ENCODE measurements around the gene HES2.
"Not testable (repeated sequence)": the region's sequence is repeated elsewhere in the genome, so short reads cannot be mapped to it uniquely, and the experiment has no call there.

The HES2 gene

GRCh38 chr1:6435129-6435528 lies 15.4 kb upstream of the HES2 start:
- DNase-seq: no peak

- DNase-seq: no peak
Observed at GRCh38 chr1:6434186-6434585, 14.5 kb upstream of the HES2 start.

- DNase-seq: not testable (repeated sequence)
Observed at GRCh38 chr1:6431645-6432579, 12.2 kb upstream of the HES2 start.

- not testable (repeated sequence) for DNase-seq
Observed at GRCh38 chr1:6429660-6430411, 10.1 kb upstream of the HES2 start.

GRCh38 chr1:6428453-6428852 lies 8.7 kb upstream of the HES2 start:
- not testable (repeated sequence) for DNase-seq

- DNase-seq: no peak
Observed at GRCh38 chr1:6427441-6428390, 8.0 kb upstream of the HES2 start.

GRCh38 chr1:6426972-6427350 lies 7.2 kb upstream of the HES2 start:
- DNase-seq: no peak

- DNase-seq: no peak
Observed at GRCh38 chr1:6426277-6426971, 6.7 kb upstream of the HES2 start.

- no peak for DNase-seq
Observed at GRCh38 chr1:6425658-6426057, 5.9 kb upstream of the HES2 start.

- no peak for DNase-seq
Observed at GRCh38 chr1:6424619-6425593, 5.2 kb upstream of the HES2 start, which contains the start of gene ESPN. Gene ESPN, plus strand, starts transcription at chr1:6424776. Its CDS starts 180 bp downstream, at chr1:6424956.

GRCh38 chr1:6424000-6424565 lies 4.4 kb upstream of the HES2 start:
- DNase-seq: no peak

GRCh38 chr1:6423321-6423999 lies 3.7 kb upstream of the HES2 start:
- no peak for DNase-seq

GRCh38 chr1:6421266-6421665 lies 1.5 kb upstream of the HES2 start:
- no peak for DNase-seq

- DNase-seq: no peak
Observed at GRCh38 chr1:6420454-6421042, 829 bp upstream of the HES2 start.

GRCh38 chr1:6419397-6419803 lies 319 bp downstream of the HES2 start:
- DNase-seq: no peak

GRCh38 chr1:6418668-6419396 lies 887 bp downstream of the HES2 start:
- no peak for DNase-seq

GRCh38 chr1:6417961-6418667 lies 1.6 kb downstream of the HES2 start:
- DNase-seq: no peak

GRCh38 chr1:6416906-6417305 lies 2.8 kb downstream of the HES2 start:
- no peak for DNase-seq

Measured in GOT3 (cell line).